Tibial nerve (tissue), 4 donors: ENCODE data around the gene USH1G.

ENCODE experiments used
- CTCF ChIP-seq, 5 experiments: fragments of 200-600 bp in 3 of 5; fragments of 450-650 bp in 2 of 5; sonication (generic) in 3 of 5; IDR thresholded peaks; one replicate each; pipeline ENCODE4 v1.5.1; 2016 to 2019; ENCODE audit warnings: antibody characterized with exemption in 5 of 5, mild to moderate bottlenecking in 3 of 5, moderate library complexity in 2 of 5
- EP300 ChIP-seq, 2 donors: sonication (generic); formaldehyde crosslinking; IDR thresholded peaks; one replicate each; pipeline ENCODE4 v1.6.1; 2017; ENCODE audit warnings: antibody characterized with exemption in 2 of 2, mild to moderate bottlenecking in 1 of 2
- POLR2A ChIP-seq, 2 donors: fragments of 450-650 bp; IDR thresholded peaks; one replicate each; pipeline ENCODE4 v1.6.1; 2017; ENCODE audit warnings: antibody characterized with exemption in 2 of 2, mild to moderate bottlenecking in 2 of 2, moderate library complexity in 2 of 2

GRCh38 chr17:74873037-74873873, 49.8 kb downstream of the USH1G start:
- TF ChIP-seq CTCF (IDR thresholded peaks at IDR 0.05) (peak in 2 of 5 experiments; percentile 15 to 53), POLR2A (IDR thresholded peaks at IDR 0.05) (peak; percentile 94 to 96), EP300 (IDR thresholded peaks at IDR 0.05) (peak; percentile 99)
